Endothelial cell of umbilical vein (primary cell): ENCODE data around the gene CDC42BPB. TPM values are rescaled to one million over a fixed set of nuclear protein-coding genes. Genes with fewer than 3 reads are reported as not detected.

Source experiments
- BruUV-seq: library from RNA; stranded (reverse); fragments of 400-500 nt; replicated peaks from 2 replicates; lab custom pipeline; 2021; lab: Mats Ljungman, UMichigan
- CTCF ChIA-PET: fragments of 300-600, 350-600 bp; sonication (Branson Sonifier 250); formaldehyde crosslinking; loops from one replicate; lab custom pipeline; 2021; ENCODE audit warnings: antibody characterized with exemption, inconsistent platforms; lab: Charles Lee
- POLR2A ChIA-PET: fragments of 300-600, 350-600 bp; sonication (Branson Sonifier 250); formaldehyde crosslinking; loops from one replicate; lab custom pipeline; 2021; ENCODE audit warnings: antibody characterized with exemption, inconsistent platforms; lab: Charles Lee
- DNase-seq: peaks from one replicate; pipeline ENCODE4 v3.0.0-alpha.2; 2011; ENCODE audit warnings: low read depth, low spot score
- FAIRE-seq: peaks from 2 replicates; lab custom pipeline; 2011; peaks lifted over from hg19 to GRCh38; lab: Jason Lieb, UNC
- H2AFZ ChIP-seq: 2 replicates; pipeline ENCODE4 v1.6.0; 2012; ENCODE audit warnings: low read depth, low read length, control low read depth, inconsistent platforms
- H3K27ac ChIP-seq: 2 replicates; pipeline ENCODE4 v1.5.1; 2011; ENCODE audit warnings: low read depth, mild to moderate bottlenecking, control low read depth, low read length, moderate library complexity; ENCODE audit not compliant: insufficient read depth
- H3K27me3 ChIP-seq, 2 experiments: 2 replicates each; pipeline versions ENCODE4 v1.6.0 to v1.6.1; 2011; ENCODE audit warnings: low read length in 2 of 2, mixed read lengths in 1 of 2; ENCODE audit not compliant: control insufficient read depth in 2 of 2, insufficient read depth in 2 of 2
- H3K36me3 ChIP-seq, 2 experiments: 2 replicates in 1 of 2; 3 replicates in 1 of 2; pipeline ENCODE4 v1.5.1; 2011; ENCODE audit warnings: low read length in 2 of 2, mild to moderate bottlenecking in 1 of 2, moderate library complexity in 1 of 2; ENCODE audit not compliant: control insufficient read depth in 2 of 2, insufficient read depth in 2 of 2; ENCODE audit errors: extremely low read depth in 1 of 2
- H3K4me1 ChIP-seq: 3 replicates; pipeline ENCODE4 v1.5.1; 2011; ENCODE audit warnings: mild to moderate bottlenecking, low read length; ENCODE audit not compliant: control insufficient read depth, insufficient read depth; ENCODE audit errors: extremely low read depth
- H3K4me2 ChIP-seq: 2 replicates; pipeline ENCODE4 v1.6.1; 2011; ENCODE audit warnings: low read length, control low read depth, mixed read lengths; ENCODE audit not compliant: insufficient read depth
- H3K4me3 ChIP-seq, 3 experiments: fragments of 200-600 bp in 1 of 3; sonication (generic), shearing (Covaris generic) in 1 of 3; replicated peaks in 1 of 3; 2 replicates each; pipeline ENCODE4 v1.5.1; 2011 to 2016; ENCODE audit warnings: control low read depth in 3 of 3, low read length in 3 of 3, mild to moderate bottlenecking in 2 of 3, inconsistent platforms in 1 of 3, low read depth in 1 of 3, moderate library complexity in 1 of 3; ENCODE audit not compliant: insufficient read depth in 1 of 3
- H3K79me2 ChIP-seq: 2 replicates; pipeline ENCODE4 v1.6.0; 2012; ENCODE audit warnings: low read length, inconsistent platforms; ENCODE audit not compliant: control insufficient read depth, insufficient read depth
- H3K9ac ChIP-seq: replicated peaks from 2 replicates; pipeline ENCODE3; 2011; ENCODE audit warnings: low read length, control low read depth; ENCODE audit not compliant: insufficient read depth; ENCODE audit errors: extremely low read depth
- H3K9me1 ChIP-seq: replicated peaks from 3 replicates; pipeline ENCODE4 v1.6.0; 2011; ENCODE audit warnings: mild to moderate bottlenecking, low read length; ENCODE audit not compliant: control insufficient read depth, insufficient read depth; ENCODE audit errors: extremely low read depth
- H3K9me3 ChIP-seq: replicated peaks from 2 replicates; pipeline ENCODE4 v1.5.1; 2012; ENCODE audit warnings: low read length, inconsistent platforms; ENCODE audit not compliant: control insufficient read depth, insufficient read depth
- H4K20me1 ChIP-seq: replicated peaks from 2 replicates; pipeline ENCODE3; 2011; ENCODE audit warnings: mild to moderate bottlenecking, low read length; ENCODE audit not compliant: control insufficient read depth, insufficient read depth; ENCODE audit errors: extremely low read depth
- CTCF ChIP-seq, 2 donors: IDR thresholded peaks; 1 replicate in 1 of 2; 2 replicates in 1 of 2; pipeline ENCODE4 v1.5.1; 2011; ENCODE audit warnings: low read length in 2 of 2, mild to moderate bottlenecking in 2 of 2, moderate library complexity in 2 of 2, control low read depth in 1 of 2, inconsistent platforms in 1 of 2, low read depth in 1 of 2; ENCODE audit not compliant: insufficient read depth in 1 of 2; ENCODE audit errors: extremely low read depth in 1 of 2
- EZH2 ChIP-seq: IDR thresholded peaks from 2 replicates; pipeline ENCODE4 v1.6.1; 2012; ENCODE audit warnings: borderline replicate concordance, low read depth, mild to moderate bottlenecking, moderate library complexity, low read length, inconsistent platforms; ENCODE audit not compliant: severe bottlenecking
- FOS ChIP-seq: IDR thresholded peaks from 2 replicates; pipeline ENCODE4 v1.6.1; 2011; ENCODE audit warnings: mild to moderate bottlenecking, low read length, moderate library complexity, borderline replicate concordance; ENCODE audit not compliant: insufficient read depth
- GATA2 ChIP-seq: IDR thresholded peaks from 2 replicates; pipeline ENCODE4 v1.7.0; 2011; ENCODE audit warnings: low read depth, mild to moderate bottlenecking, moderate library complexity, mixed read lengths, low read length; ENCODE audit not compliant: insufficient read length, insufficient read depth
- JUN ChIP-seq: IDR thresholded peaks from 2 replicates; pipeline ENCODE4 v1.6.1; 2011; ENCODE audit warnings: borderline replicate concordance, low read depth; ENCODE audit not compliant: insufficient read length, insufficient read depth
- MAX ChIP-seq: IDR thresholded peaks from 2 replicates; pipeline ENCODE4 v1.6.1; 2011; ENCODE audit not compliant: insufficient read depth, insufficient read length
- MYC ChIP-seq: IDR thresholded peaks from one replicate; pipeline ENCODE4 v1.6.1; 2011; ENCODE audit warnings: mild to moderate bottlenecking, low read depth, low read length
- POLR2A ChIP-seq: IDR thresholded peaks from 2 replicates; pipeline ENCODE4 v1.6.1; 2012; ENCODE audit warnings: low read depth, mild to moderate bottlenecking, control low read depth, low read length
- POLR2AphosphoS5 ChIP-seq: IDR thresholded peaks from 2 replicates; pipeline ENCODE4 v1.6.1; 2012; ENCODE audit warnings: low read depth, mild to moderate bottlenecking, control low read depth, low read length, moderate library complexity; ENCODE audit not compliant: insufficient read depth
- dilution Hi-C: fragments of 300-500 bp; cut with MboI; formaldehyde crosslinking; loops from one replicate; pipeline ENCODE4 v1.15.0; 2019; ENCODE audit warnings: low sequenced_read_pairs; ENCODE audit not compliant: extremely low pct_ligation_motif_present
- intact Hi-C: fragments of 100-400 bp; cut with micrococcal nuclease; formaldehyde crosslinking; loops from one replicate; pipeline ENCODE4 v1.10.0; 2022
- polyA plus RNA-seq, 4 experiments: library from polyadenylated mRNA; depleted of rRNA in 3 of 4; stranded (reverse) in 3 of 4; unstranded in 1 of 4; fragments of >200 nt; gene quantifications; 2 replicates each; pipeline versions ENCODE4 v1.2.1 to v1.2.3, GENCODE V29; 2011 to 2012; ENCODE audit warnings: missing spikeins in 1 of 4
- total RNA-seq: library from RNA; stranded (reverse); gene quantifications from 2 replicates; pipeline ENCODE4 v1.2.3, GENCODE V29; 2021

The CDC42BPB gene
- total and polyA plus RNA-seq, 2 donors (not counting 3 experiments of a cell fraction or from before 2014, with no cell fraction given), result 82.6 to 131 TPM

GRCh38 chr14:103090481-103091020 is 33.2 kb upstream of the CDC42BPB start:
- ChIA-PET CTCF (interaction anchor here (1.0 to 1.7 kb wide), 3 partner anchors 12 to 15 kb away, joined by 5 to 8 read pairs (median 5); no protein-coding TSS in a partner anchor), POLR2A (no interaction called here)
- H3K4me3 ChIP-seq, result no peak overlapping the region
- DNase-seq, result no peak
- no peaks in the 10 kb centered on the region for H3K9me3 ChIP-seq
- H3K4me2 ChIP-seq, result no peak overlapping the region
- no peaks in the 10 kb centered on the region for H3K27me3 ChIP-seq
- no peaks in the 10 kb centered on the region for H3K36me3 ChIP-seq
- TF ChIP-seq FOS, result no peak
- no peak for TF ChIP-seq POLR2AphosphoS5
- H4K20me1 ChIP-seq, result no peaks in the 10 kb centered on the region
- no peaks in the 10 kb centered on the region for H3K79me2 ChIP-seq
- no peak for FAIRE-seq
- dilution Hi-C loops, result no loop called here
- H3K27ac ChIP-seq, result no peak overlapping the region
- H3K9me1 ChIP-seq, result no peaks in the 10 kb centered on the region
- intact Hi-C loops, result loop anchor here (1.0 kb wide), 1 partner anchor 15 kb away; no protein-coding TSS in a partner anchor
- peaks cover 4% of the 10 kb centered on the region for H3K4me1 ChIP-seq
- BruUV-seq, result no TSS peak
- H3K9ac ChIP-seq, result no peak overlapping the region
- no peak overlapping the region for H2AFZ ChIP-seq

GRCh38 chr14:103089386-103090335 is 32.3 kb upstream of the CDC42BPB start:
- Histone ChIP-seq H3K4me2 (no peak overlapping the region), H3K9ac (no peak overlapping the region), H3K27me3 (peaks cover 0 to 3% of the 10 kb centered on the region in 2 experiments), H3K4me1 (peaks cover 4% of the 10 kb centered on the region), H3K4me3 (no peak overlapping the region), H3K27ac (no peak overlapping the region), H4K20me1 (no peaks in the 10 kb centered on the region), H3K9me3 (no peaks in the 10 kb centered on the region), H3K9me1 (no peaks in the 10 kb centered on the region), H3K79me2 (no peaks in the 10 kb centered on the region), H2AFZ (no peak overlapping the region), H3K36me3 (no peaks in the 10 kb centered on the region)
- CTCF ChIA-PET, result interaction anchor here (1.4 kb wide), 1 partner anchor 16 kb away, joined by 8 read pairs; no protein-coding TSS in a partner anchor
- no TSS peak for BruUV-seq
- TF ChIP-seq GATA2 (no peak), FOS (no peak), MAX (no peak), CTCF (IDR thresholded peaks at IDR 0.05; ENCODE audit: extremely low read depth in 1 of 2, insufficient read depth in 1 of 2, low read depth in 1 of 2, low read length in 2 of 2) (no peak), POLR2AphosphoS5 (no peak), EZH2 (no peak), JUN (no peak), MYC (no peak), POLR2A (no peak)
- no peak for DNase-seq
- dilution Hi-C loops (no loop called here), intact Hi-C loops (no loop called here)
- POLR2A ChIA-PET, result no interaction called here
- no peak for FAIRE-seq
